NT2/D1 (cell line): ENCODE results near the gene PEF1.

Experiments used
- YY1 ChIP-seq: IDR thresholded peaks from 2 replicates; pipeline ENCODE4 v1.6.1; 2011; ENCODE audit not compliant: insufficient read length, insufficient read depth
- ZNF274 ChIP-seq: IDR thresholded peaks from 2 replicates; pipeline ENCODE4 v1.6.1; 2011; ENCODE audit warnings: mild to moderate bottlenecking, low read depth, low read length

- TF ChIP-seq YY1 (no peak), ZNF274 (no peak)
These were observed 6.4 kb upstream of the PEF1 start for GRCh38 chr1:31651089-31651420.
